ENCODE results near the gene RLF. TPM values are rescaled to one million over a fixed set of nuclear protein-coding genes. Genes with fewer than 3 reads are reported as not detected.

RLF gene, protein sequence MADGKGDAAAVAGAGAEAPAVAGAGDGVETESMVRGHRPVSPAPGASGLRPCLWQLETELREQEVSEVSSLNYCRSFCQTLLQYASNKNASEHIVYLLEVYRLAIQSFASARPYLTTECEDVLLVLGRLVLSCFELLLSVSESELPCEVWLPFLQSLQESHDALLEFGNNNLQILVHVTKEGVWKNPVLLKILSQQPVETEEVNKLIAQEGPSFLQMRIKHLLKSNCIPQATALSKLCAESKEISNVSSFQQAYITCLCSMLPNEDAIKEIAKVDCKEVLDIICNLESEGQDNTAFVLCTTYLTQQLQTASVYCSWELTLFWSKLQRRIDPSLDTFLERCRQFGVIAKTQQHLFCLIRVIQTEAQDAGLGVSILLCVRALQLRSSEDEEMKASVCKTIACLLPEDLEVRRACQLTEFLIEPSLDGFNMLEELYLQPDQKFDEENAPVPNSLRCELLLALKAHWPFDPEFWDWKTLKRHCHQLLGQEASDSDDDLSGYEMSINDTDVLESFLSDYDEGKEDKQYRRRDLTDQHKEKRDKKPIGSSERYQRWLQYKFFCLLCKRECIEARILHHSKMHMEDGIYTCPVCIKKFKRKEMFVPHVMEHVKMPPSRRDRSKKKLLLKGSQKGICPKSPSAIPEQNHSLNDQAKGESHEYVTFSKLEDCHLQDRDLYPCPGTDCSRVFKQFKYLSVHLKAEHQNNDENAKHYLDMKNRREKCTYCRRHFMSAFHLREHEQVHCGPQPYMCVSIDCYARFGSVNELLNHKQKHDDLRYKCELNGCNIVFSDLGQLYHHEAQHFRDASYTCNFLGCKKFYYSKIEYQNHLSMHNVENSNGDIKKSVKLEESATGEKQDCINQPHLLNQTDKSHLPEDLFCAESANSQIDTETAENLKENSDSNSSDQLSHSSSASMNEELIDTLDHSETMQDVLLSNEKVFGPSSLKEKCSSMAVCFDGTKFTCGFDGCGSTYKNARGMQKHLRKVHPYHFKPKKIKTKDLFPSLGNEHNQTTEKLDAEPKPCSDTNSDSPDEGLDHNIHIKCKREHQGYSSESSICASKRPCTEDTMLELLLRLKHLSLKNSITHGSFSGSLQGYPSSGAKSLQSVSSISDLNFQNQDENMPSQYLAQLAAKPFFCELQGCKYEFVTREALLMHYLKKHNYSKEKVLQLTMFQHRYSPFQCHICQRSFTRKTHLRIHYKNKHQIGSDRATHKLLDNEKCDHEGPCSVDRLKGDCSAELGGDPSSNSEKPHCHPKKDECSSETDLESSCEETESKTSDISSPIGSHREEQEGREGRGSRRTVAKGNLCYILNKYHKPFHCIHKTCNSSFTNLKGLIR (N-terminal part only)
- 20.9 TPM for total RNA-seq

DNA sequence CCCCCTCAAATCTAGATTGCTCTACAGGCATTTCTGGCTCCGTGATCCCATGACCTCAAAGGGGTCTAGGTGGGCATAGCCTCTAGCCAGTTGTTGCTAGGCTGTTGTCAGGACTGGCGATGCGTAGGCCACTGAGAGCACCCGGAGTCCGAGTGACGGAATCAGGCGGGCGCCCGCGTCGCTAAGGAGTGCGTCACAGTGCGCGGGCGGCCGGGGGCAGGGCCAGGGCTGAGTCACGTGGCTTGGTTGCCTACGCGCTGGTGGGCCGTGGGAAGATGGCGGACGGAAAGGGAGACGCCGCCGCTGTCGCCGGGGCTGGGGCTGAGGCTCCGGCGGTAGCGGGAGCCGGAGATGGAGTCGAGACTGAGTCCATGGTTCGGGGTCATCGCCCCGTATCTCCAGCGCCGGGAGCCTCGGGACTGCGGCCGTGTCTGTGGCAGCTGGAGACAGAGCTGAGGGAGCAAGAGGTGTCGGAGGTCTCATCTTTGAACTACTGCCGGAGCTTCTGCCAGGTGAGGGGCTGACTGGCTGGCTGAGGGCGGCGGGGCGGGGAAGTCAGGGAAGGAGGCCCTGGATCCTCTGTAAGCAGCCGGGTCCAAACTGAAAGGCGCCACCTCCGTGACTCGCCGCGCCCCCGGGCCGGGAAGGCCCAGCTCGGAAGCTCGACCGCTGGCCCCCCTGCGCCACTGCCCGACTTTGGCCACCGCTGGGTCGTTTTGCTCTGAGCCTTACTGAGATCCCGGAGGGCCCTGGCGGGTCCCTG, at the start of gene RLF:
Gene RLF, plus strand, starts transcription at position 263 of the 763 bp plus-strand sequence. Its CDS starts 13 bp downstream, at position 276.
- DNase-seq (ENCODE audit: low spot score), result peak; percentile 96

DNA sequence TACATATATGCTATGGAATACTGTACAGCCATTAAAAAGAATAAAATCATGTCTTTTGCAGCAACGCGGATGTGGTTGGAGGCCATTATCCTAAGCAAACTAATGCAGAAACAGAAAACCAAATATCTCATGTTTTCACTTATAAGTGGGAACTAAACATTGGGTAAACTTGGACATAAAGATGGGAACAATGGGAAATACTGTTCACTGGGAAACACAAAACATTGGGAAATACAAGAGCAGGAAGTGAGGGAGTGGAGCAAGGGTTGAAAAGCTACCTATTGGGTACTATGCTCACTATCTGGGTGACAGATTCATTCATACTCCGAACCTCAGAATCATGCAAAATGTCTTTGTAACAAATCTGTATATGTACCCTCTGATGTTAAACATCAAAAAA, 46.8 kb upstream of the RLF start:
- no peak for DNase-seq (ENCODE audit: low spot score)

- no peak for DNase-seq (ENCODE audit: low spot score)
These were observed 41.1 kb upstream of the RLF start for GRCh38 chr1:40120128-40120527.

DNA sequence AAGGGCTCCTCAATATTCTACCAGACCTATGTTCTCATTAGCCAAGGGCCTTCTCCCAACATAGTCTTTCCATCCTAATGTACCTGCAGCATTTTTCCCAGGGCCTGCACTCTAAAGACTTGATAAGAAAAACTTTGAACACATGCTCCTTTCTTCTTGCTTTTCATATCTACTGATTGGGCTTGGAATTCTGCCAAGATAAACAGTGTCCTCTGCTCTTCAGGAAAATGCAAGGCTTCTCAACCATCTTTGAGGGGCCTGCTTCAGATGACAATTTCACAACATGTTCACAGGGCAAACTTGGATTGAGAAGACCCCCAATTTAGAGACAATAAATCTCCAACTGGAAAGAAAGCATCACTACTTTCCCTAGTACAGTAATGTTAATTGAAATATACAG, 38.3 kb upstream of the RLF start:
- no peak for DNase-seq (ENCODE audit: low spot score)

GRCh38 chr1:40130892-40131291, 30.3 kb upstream of the RLF start:
- DNase-seq (ENCODE audit: low spot score), result no peak

DNA sequence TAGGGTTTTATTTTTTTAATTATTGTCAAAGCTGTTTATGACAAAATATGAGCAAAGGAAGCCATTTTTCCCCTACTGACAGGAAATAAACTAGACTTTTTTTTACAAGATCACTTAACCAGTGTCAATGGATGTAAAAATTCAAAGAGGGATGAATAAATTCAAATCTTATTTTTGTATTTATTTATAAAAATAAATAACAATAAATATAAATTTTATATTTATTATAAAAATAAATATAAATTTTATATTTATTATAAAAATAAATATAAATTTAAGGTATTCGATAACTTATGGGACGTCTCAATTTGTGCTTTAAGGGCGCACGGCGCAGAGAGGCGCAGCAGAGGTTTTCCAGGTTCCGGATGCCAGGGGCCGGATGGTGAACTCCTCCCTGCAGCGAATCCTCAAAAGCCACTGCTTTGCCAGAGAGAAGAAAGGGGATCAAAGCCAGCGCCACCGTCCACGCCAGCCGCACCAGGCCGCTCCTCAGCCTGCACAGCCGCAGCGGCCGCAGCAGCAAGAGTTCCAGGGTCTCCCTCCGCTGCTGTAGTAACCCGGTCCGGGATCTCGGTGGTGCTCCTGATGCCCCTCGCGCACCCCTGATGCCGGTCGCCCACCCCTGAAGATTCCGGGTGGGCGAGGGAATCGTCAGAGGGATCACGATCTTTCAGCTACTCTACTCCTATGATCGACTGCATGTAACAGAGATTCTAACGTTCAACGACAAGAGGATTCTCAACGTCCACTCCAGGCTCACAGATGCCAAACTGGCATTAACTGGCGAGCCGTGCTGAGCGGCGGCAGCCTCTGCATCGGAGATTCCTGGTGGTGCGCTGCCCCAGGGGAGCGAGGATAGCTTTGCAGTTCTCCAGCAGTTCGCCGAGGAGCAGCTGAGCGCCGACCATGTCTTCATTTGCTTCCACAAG, 28.5 kb upstream of the RLF start:
- DNase-seq (ENCODE audit: low spot score), result no peak

- DNase-seq (ENCODE audit: low spot score), result no peak
These were observed 27.9 kb upstream of the RLF start for GRCh38 chr1:40133312-40133665.

DNA sequence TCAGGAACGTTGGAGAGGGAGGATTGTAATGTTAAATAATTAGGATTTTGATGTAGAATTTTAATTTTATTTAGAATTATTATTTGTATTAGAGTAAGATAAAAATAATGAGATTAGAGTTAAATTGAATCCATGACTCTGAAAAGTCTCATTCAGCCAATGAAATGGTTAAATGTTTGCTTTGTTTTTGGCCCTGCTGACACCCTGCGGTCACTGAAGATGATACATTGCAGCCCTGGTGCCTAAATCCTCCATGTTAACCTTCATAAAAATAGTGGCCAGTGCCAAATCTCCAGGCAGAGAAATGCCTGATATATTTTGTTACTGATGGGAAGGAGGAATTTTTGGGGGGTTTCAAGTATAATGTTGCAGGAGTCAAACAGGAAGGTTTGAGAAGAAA, 27.3 kb upstream of the RLF start:
- DNase-seq (ENCODE audit: low spot score), result no peak

GRCh38 chr1:40140211-40140973, 20.8 kb upstream of the RLF start:
- DNase-seq (ENCODE audit: low spot score), result no peak

DNA sequence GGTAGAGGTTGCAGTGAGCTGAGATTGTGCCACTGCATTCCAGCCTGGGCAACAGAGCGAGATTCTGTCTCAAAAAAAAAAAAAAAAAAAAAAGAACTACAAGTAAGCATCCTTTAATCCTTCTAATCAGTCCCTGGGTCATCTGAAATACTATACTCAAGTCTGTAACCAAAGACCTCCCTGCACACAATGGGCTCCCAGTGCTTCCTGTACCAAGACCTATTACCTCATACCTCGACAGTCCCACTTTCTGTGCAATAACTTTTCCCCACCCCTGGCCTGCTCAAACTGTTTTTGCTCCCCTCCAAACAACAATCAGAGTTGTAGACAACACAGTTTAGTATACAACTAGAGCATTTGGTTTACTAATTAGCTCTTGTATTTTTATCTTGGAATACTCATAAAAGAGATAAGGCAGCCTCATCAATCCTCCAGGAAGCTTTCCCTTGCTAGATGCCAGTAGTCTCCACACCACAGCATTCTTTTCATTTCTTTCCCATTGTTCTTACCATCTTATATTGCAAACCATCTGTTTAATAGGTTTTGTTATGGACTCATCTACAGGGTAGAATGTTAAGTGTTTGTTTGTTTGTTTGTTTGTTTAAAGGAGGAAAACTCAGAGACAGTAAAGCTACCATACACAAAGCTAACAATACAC, 19.2 kb upstream of the RLF start:
- DNase-seq (ENCODE audit: low spot score), result no peak

- DNase-seq (ENCODE audit: low spot score), result peak; percentile 50
These were observed 17.2 kb upstream of the RLF start for GRCh38 chr1:40143891-40144575.

DNA sequence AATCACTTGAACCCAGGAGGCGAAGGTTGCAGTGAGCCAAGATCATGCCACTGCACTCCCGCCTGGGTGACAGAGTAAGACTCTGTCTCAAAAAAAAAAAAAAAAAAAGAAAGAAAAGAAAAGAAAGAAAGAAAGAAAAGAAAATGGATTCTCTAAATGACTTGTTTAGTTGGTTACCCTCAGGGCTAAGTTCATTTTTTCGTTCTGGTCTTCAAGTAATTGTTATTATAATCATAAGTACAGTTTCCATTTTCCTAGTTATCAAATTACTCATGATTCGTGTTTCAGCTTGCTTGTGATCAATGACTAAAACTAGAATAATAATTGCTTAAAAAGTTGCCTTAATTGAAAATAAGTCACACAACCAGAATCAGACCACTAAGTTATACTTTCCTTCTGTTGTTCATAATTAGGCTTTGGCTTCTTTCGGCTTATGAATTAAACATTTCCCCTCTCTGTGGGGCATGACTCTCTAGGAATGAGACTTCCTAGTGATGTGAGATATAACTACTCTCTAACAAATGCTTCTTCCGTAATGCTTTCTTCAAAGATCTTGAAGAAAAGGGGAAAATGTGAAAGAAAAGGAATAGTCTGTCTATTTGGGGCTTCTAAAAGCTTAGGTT, 9.6 kb upstream of the RLF start:
- DNase-seq (ENCODE audit: low spot score), result no peak

DNA sequence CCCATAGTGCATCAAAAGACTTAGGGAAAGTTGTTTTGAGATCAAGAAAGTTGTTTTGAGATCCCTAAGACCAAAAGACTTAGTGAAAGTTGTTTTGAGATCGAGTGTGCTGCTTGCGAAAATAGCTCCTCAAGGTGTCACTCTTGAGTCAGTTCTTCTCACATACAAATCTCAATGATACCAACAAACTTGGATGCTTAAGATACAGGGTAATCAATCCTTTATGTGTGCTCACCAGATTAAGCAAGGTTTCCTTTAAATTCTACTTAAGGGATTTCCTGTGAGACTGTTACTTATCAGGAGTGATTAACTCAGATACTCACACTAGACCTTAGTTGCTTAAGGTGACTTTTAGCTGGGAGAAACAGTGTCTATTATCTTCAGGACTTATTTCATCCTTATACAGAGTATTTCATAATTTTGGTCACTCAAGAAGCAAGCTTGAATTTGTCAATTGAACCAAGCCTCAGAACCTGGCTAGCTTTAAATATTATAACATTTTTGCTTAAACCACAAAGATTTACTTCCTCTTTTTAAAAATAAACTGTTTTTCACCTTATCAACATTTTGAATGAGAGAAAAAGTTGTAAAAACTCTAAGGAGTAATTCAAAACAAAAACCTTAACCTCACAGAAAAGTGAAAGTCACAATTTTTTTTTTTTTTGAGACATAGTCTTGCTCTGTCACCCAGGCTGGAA, 8.0 kb upstream of the RLF start:
- DNase-seq (ENCODE audit: low spot score), result no peak

- no peak for DNase-seq (ENCODE audit: low spot score)
These were observed 6.1 kb upstream of the RLF start for GRCh38 chr1:40155135-40155534.

DNA sequence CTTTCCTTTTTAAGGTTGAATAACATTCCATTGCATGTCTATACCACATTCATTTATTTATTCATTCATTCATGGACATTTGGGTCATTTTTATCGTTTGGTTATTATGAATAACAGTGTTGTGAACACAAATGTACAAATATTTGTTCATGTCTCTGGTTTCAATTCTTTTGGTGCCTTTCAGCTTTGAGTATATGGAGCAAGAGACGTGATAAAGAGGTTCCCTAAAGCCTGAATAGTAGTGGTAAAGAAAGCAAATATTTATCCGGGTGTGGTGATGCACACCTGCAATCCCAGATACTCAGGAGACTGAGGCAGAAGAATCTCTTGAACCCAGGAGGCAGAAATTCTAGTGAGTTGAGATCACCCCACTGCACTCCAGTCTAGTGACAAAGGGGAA, 5.3 kb upstream of the RLF start:
- DNase-seq (ENCODE audit: low spot score), result no peak

DNA sequence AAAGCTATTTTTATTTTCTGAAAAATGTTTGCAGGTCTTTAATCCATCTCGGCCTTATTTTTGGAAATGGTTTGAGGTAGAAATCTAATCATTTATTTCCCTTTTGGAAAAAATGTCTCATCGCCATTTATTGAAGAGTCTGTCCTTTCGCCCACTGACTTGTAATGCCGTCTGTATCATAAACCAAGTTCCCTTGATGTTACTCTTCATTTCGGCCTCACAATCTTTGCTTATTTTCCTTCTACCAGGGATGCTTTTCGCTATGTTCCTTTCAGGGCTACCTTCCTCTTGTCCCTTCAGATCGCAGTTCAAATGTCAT, 422 bp upstream of the RLF start:
- DNase-seq (ENCODE audit: low spot score), result no peak

DNA sequence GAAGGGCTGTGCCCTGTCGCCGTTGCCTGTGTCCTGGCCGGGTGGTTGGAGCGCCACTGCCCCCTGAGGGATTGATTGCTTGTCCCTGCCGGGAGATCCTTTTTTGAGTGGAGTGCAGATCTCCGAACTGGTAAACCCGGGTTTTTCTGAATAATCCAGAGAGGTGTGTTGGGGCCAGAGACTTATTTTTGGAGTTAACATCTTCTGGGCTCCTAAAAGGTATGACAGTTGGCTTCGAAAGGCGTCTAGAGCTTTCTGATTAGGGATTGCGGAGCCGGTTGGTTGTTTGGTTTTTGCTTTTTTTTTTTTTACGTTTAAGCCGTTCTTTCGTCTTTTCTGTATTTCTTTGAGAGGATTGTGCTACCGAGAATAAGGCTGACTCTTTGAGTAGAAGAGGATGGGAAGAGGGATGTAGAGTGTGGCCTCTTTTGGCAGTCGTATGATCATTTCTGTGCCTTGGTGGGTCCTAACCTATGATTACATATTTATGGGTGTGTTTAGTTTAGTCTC, 756 bp downstream of the RLF start:
- no peak for DNase-seq (ENCODE audit: low spot score)

All from ureter (tissue), 1 donor.